Measurements from ENCODE around the gene IMPA2.
"Not testable (repeated sequence)": the region's sequence is repeated elsewhere in the genome, so short reads cannot be mapped to it uniquely, and the experiment has no call there.

Gene IMPA2

DNA sequence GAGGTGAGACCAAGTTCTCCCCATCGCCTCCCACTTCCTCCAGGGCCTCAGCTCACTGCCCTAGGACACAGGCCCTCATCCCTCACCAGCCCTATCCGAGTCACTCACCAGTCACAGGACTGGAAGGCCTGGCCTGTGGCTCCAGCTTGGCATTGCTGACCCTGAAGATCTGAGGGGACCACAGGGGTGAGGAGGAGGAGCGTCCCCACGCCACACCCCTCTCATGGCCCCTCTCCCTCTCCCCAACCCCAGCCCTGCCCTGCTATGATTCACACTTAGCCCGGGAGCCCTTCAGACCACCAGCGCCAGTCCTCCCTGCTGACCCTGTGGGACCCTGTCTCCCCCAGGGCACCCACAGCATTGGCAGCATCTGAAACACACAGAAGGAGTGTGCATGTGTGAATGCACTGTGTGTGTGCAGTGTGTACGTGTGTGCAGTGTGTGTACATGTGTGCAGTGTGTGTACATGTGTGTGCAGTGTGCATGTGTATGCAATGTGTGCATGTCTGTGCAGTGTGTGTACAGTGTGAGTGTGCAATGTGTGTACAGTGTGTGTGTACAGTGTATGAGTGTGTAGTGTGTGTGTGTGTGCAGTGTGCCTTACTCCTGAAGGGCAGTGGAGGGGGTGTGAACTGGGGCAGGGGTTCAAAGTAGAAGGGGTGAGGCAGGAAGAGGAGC, 82.9 kb downstream of the IMPA2 start:
- TF ChIP-seq CTBP1 (IDR thresholded peaks at IDR 0.05; ENCODE audit: borderline replicate concordance) (no peak), HDGF (IDR thresholded peaks at IDR 0.05; ENCODE audit: borderline replicate concordance) (no peak), TARDBP (IDR thresholded peaks at IDR 0.05) (no peak), L3MBTL2 (conservative IDR thresholded peaks at IDR 0.05) (no peak), ZNF384 (IDR thresholded peaks at IDR 0.05) (no peak), BHLHE40 (IDR thresholded peaks at IDR 0.05; ENCODE audit: borderline replicate concordance) (no peak), FOXK2 (IDR thresholded peaks at IDR 0.05) (no peak), FOXA1 (IDR thresholded peaks at IDR 0.05) (no peak), NFRKB (IDR thresholded peaks at IDR 0.05) (no peak)
- TF ChIP-seq, protein P1, sequence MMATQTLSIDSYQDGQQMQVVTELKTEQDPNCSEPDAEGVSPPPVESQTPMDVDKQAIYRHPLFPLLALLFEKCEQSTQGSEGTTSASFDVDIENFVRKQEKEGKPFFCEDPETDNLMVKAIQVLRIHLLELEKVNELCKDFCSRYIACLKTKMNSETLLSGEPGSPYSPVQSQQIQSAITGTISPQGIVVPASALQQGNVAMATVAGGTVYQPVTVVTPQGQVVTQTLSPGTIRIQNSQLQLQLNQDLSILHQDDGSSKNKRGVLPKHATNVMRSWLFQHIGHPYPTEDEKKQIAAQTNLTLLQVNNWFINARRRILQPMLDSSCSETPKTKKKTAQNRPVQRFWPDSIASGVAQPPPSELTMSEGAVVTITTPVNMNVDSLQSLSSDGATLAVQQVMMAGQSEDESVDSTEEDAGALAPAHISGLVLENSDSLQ (IDR thresholded peaks at IDR 0.05) = no peak
- POLR2A ChIA-PET = no interaction called here
- no peak for DNase-seq (ENCODE audit: extremely low spot score)
- CTCF ChIA-PET = interaction anchor here (0.6 kb wide), 1 partner anchor 272 kb away, joined by 9 read pairs; no protein-coding TSS in a partner anchor

DNA sequence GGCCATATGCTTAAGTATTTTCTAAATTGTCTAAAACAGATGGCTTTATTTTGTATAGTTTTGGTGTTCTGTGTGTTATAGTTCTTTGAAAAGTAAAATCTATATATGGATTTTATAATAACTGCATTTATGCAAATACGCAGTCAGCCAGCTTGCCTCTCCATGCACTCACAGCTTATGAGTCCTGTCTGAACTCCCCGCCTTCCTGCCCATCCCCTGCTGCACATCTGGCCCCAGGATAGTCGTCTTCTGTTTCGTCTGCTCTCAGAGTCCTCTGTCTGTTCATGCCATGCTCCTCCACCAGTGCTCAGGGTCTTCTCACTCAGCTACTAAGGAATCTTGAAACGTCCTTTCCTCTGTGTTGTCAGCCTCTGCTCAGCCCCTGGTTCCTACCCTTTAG, 84.1 kb downstream of the IMPA2 start:
- TF ChIP-seq FOXM1 (IDR thresholded peaks at IDR 0.05; ENCODE audit: borderline replicate concordance) (no peak), BHLHE40 (IDR thresholded peaks at IDR 0.05; ENCODE audit: borderline replicate concordance) (no peak)
- ChIA-PET POLR2A (no interaction called here), CTCF (no interaction called here)
- DNase-seq (ENCODE audit: extremely low spot score) = no peak

DNA sequence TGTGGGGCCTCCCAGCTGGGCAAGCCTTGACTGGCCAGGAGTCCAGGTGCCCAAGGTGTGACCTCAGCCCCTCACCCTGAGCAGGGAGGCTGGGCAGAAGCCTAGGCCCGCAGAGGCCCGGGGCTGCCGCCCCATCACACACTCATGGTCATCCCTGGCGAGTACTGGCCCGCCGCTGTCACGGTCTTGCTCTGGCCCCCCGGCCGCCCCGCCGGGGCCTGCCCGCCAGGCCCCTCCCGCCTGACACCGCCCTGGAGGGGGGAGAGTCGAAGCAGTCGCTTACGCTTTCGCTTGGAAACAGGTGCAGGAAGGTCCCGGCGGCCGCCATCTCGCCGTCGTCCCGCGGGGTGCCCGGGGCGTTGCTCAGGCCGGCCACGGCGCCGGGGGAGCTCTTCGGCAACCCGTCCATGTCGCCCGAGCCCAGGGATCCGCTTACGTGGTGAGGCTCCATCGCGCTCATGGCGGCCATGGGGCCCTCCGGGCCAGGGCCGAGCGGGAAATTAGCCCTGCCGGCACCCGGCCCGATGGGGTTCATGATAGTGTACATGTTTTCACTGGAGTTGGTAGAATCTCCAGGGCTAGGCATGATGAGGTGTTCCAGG, 85.7 kb downstream of the IMPA2 start:
- DNase-seq (ENCODE audit: extremely low spot score) = no peak
- CTCF ChIA-PET = no interaction called here
- no peak for TF ChIP-seq ZNF384 (IDR thresholded peaks at IDR 0.05)
- TF ChIP-seq LEF1 (IDR thresholded peaks at IDR 0.05; ENCODE audit: borderline replicate concordance) = no peak
- TF ChIP-seq ELF4 (IDR thresholded peaks at IDR 0.05) = no peak
- TF ChIP-seq HDGF (IDR thresholded peaks at IDR 0.05; ENCODE audit: borderline replicate concordance) = no peak
- TF ChIP-seq FOXK2 (IDR thresholded peaks at IDR 0.05) = no peak
- TF ChIP-seq L3MBTL2 (conservative IDR thresholded peaks at IDR 0.05) = no peak
- TF ChIP-seq SP1 (IDR thresholded peaks at IDR 0.05) = no peak
- POLR2A ChIA-PET = no interaction called here

DNA sequence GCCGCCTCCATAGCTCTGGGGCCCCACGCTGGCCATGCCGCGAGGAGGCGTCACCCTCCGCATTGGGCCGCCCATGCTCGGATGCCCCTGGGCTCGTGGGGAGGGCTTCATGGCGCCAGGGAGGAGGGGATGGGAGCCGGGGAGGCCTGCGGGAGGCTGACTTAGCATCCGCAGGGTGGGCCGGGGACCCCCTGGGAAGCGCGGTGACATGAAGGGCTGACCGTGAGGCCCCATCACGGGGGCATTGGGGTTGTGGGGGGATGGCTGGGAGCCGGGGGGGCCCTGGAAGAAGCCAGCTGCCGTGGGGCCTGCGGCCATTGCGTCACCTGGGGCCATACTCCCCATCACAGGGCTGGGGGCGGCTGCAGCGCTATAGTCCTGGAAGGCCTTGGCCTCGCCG, 86.4 kb downstream of the IMPA2 start:
- CTCF ChIA-PET = no interaction called here
- POLR2A ChIA-PET = no interaction called here
- TF ChIP-seq FOXK2 (IDR thresholded peaks at IDR 0.05) (no peak), CTBP1 (IDR thresholded peaks at IDR 0.05; ENCODE audit: borderline replicate concordance) (no peak), LEF1 (IDR thresholded peaks at IDR 0.05; ENCODE audit: borderline replicate concordance) (no peak), ARNT (IDR thresholded peaks at IDR 0.05) (no peak), L3MBTL2 (conservative IDR thresholded peaks at IDR 0.05) (no peak), SP1 (IDR thresholded peaks at IDR 0.05) (no peak), TARDBP (IDR thresholded peaks at IDR 0.05) (no peak), SUZ12 (IDR thresholded peaks at IDR 0.05) (no peak), FOXA1 (IDR thresholded peaks at IDR 0.05) (no peak), FOXM1 (IDR thresholded peaks at IDR 0.05; ENCODE audit: borderline replicate concordance) (no peak), ZNF384 (IDR thresholded peaks at IDR 0.05) (no peak), NFRKB (IDR thresholded peaks at IDR 0.05) (no peak), ELF4 (IDR thresholded peaks at IDR 0.05) (no peak), HDGF (IDR thresholded peaks at IDR 0.05; ENCODE audit: borderline replicate concordance) (no peak)
- TF ChIP-seq, protein P1 (IDR thresholded peaks at IDR 0.05) = no peak
- DNase-seq (ENCODE audit: extremely low spot score) = no peak

DNA sequence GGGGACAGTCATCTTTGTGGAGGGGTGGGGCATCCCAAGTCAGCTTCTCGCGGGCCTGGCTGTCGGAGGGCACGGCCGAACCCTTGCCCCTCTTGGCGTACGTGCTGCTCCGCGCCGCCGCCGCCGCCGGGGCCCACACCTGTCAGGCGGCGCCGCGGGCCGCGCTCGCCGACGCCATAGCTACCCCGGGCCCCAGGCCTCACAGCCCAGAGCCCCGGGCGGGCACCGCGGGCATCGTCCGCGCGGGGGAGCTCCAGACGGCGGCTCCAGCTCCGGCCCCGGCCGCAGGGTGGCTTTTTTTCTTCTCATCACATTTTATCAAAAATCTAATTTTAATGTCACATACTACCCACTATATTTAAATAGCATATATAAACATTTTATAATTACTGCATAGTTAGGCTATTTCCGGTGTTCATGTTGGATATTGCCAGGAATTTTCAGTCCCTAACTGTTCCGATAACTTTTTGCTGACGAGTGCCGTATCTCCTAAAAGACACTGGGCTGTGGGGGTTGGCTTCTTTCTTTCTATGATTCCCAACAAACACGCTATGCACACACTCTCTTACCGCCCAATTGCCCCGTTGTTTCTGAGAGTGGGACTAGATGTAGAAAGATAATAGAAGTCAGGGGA, 87.1 kb downstream of the IMPA2 start:
- POLR2A ChIA-PET; CTCF ChIA-PET; DNase-seq (ENCODE audit: extremely low spot score): not testable (repeated sequence)

DNA sequence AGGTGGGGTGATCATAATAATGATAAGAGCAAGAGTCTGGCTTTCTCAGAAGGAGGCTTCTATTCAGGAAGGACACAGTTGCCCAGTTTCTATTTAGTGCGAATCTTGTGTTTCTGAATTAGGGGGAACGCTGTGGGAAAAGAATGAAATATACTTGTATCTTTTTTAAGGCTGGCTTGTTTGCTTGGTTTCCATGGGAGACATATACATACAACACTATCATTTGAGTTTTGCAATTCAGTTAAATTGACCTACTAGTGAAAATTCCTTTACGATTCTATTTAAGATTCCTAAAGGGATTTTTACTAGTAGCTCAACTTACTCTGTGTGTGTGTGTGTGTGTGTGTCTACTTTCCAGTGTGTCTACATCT, 87.6 kb downstream of the IMPA2 start:
- no peak for TF ChIP-seq SUZ12 (IDR thresholded peaks at IDR 0.05)
- POLR2A ChIA-PET = no interaction called here
- no peak for DNase-seq (ENCODE audit: extremely low spot score)
- CTCF ChIA-PET = no interaction called here

DNA sequence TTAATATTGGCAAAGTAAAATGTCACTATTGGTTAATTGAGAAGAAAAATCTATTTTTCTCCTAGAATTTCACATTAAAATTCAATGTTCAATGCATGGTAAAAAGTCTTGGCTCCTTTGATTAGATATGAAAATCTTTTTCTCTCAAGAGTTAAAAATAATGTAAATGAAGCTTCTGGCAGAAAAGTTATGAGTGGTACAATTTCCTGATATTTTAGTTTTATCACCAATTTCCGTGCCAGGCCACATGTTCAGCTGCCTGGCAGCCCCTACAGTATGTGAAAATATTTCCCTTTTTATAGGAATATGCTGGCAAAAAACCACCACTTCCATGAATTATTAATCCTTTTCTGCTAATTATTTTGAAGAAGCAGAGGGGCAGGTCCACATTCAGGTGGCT, 89.8 kb downstream of the IMPA2 start:
- CTCF ChIA-PET; DNase-seq (ENCODE audit: extremely low spot score); POLR2A ChIA-PET: not testable (repeated sequence)

DNA sequence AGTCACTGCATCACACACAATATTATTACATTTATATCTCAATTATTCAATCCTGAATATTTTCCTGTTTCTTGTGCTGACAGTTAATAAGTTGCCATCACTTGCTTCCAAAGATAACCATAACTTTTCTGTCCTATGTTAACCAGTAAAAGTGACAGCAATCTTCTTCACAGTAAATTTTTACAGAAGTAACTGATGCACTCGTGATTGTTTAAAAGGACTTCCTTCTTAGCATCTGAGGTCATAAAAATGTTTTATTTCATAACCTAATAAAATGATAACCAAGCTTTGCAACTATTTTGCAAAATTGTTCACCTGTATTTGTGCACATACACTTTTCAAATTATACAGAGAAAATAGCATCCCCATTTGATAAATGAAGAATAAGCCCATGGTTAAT, 91.7 kb downstream of the IMPA2 start:
- no peak for DNase-seq (ENCODE audit: extremely low spot score)
- TF ChIP-seq FOXM1 (IDR thresholded peaks at IDR 0.05; ENCODE audit: borderline replicate concordance) = no peak
- no peak for TF ChIP-seq ARNT (IDR thresholded peaks at IDR 0.05)
- no peak for TF ChIP-seq TARDBP (IDR thresholded peaks at IDR 0.05)
- no peak for TF ChIP-seq L3MBTL2 (conservative IDR thresholded peaks at IDR 0.05)
- TF ChIP-seq SUZ12 (IDR thresholded peaks at IDR 0.05) = no peak
- no peak for TF ChIP-seq NFRKB (IDR thresholded peaks at IDR 0.05)
- POLR2A ChIA-PET = no interaction called here
- CTCF ChIA-PET = no interaction called here

All from HEK293T (cell line).